Suprapubic skin (tissue), 4 donors: ENCODE data around the gene TAOK1.
A peak's percentile ranks its signal among the peaks of the same experiment; 100 is the strongest.

Experiments used
- CTCF ChIP-seq, 2 donors: fragments of 200-600 bp in 1 of 2; fragments of 450-650 bp in 1 of 2; sonication (generic) in 1 of 2; IDR thresholded peaks; one replicate each; pipeline ENCODE4 v1.5.1; 2016 to 2019; ENCODE audit warnings: antibody characterized with exemption in 2 of 2, mild to moderate bottlenecking in 1 of 2, moderate library complexity in 1 of 2
- EP300 ChIP-seq: sonication (generic); formaldehyde crosslinking; IDR thresholded peaks from one replicate; pipeline ENCODE4 v1.6.1; 2017; ENCODE audit warnings: antibody characterized with exemption
- POLR2A ChIP-seq, 2 donors: fragments of 450-650 bp; IDR thresholded peaks; one replicate each; pipeline ENCODE4 v1.6.1; 2017; ENCODE audit warnings: antibody characterized with exemption in 2 of 2, mild to moderate bottlenecking in 2 of 2, moderate library complexity in 2 of 2
- POLR2AphosphoS5 ChIP-seq, 3 donors: sonication (generic); formaldehyde crosslinking; IDR thresholded peaks; one replicate each; pipeline ENCODE4 v1.6.1; 2017; ENCODE audit warnings: antibody characterized with exemption in 3 of 3

GRCh38 chr17:29593591-29594518 is 203.7 kb downstream of the TAOK1 start:
- TF ChIP-seq CTCF (IDR thresholded peaks at IDR 0.05) (peak in 1 of 2 donors; percentile 18), POLR2AphosphoS5 (IDR thresholded peaks at IDR 0.05) (no peak), POLR2A (IDR thresholded peaks at IDR 0.05) (no peak), EP300 (no peak)
